ENCODE measurements around the gene RAB14.

DNA sequence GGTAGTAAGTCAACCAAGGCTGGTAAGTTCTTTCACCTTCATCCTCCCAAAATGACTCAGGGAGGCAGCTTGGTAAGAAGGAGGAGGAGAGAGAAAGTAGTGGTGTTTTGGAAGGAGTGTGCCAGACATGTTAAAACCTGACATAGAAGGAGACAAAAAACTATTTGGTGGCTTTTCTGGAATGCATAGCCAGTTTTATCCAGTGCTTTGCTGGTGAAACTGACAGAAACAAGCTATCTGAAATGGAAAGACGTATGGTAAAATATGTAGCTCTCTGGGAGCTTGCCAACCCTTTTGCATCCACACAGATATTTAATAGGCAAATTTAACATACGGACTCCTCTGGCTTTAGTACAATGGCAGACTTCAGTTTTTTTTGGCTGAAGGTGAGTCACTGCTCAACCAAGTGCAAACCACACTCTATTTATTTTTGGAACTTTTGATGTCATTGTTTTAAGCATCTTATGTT, 45.4 kb downstream of the RAB14 start:
- TF ChIP-seq TAF1 (IDR thresholded peaks at IDR 0.05; ENCODE audit: borderline replicate concordance, low read depth, low read length): no peak
- TF ChIP-seq, protein P1, sequence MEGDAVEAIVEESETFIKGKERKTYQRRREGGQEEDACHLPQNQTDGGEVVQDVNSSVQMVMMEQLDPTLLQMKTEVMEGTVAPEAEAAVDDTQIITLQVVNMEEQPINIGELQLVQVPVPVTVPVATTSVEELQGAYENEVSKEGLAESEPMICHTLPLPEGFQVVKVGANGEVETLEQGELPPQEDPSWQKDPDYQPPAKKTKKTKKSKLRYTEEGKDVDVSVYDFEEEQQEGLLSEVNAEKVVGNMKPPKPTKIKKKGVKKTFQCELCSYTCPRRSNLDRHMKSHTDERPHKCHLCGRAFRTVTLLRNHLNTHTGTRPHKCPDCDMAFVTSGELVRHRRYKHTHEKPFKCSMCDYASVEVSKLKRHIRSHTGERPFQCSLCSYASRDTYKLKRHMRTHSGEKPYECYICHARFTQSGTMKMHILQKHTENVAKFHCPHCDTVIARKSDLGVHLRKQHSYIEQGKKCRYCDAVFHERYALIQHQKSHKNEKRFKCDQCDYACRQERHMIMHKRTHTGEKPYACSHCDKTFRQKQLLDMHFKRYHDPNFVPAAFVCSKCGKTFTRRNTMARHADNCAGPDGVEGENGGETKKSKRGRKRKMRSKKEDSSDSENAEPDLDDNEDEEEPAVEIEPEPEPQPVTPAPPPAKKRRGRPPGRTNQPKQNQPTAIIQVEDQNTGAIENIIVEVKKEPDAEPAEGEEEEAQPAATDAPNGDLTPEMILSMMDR (IDR thresholded peaks at IDR 0.05): no peak

Measured in SK-N-SH (cell line).